Breast epithelium (tissue), 4 donors: ENCODE results near the gene DYRK1A. TPM values are rescaled to one million over a fixed set of nuclear protein-coding genes. Genes with fewer than 3 reads are reported as not detected.

Source experiments
- DNase-seq, 2 donors: peaks; one replicate each; pipeline ENCODE4 v3.0.0-alpha.2; 2019; ENCODE audit warnings: low spot score in 2 of 2
- H3K27ac ChIP-seq, 2 donors: fragments of 200-600 bp; sonication (generic) in 1 of 2; one replicate each; pipeline ENCODE4 v1.5.1; 2016 to 2019; ENCODE audit warnings: mild to moderate bottlenecking in 1 of 2
- H3K27me3 ChIP-seq, 2 donors: fragments of 200-600 bp; sonication (generic) in 1 of 2; one replicate each; pipeline versions ENCODE4 v1.5.1 to v1.6.0; 2017 to 2019; ENCODE audit warnings: control low read depth in 1 of 2, mild to moderate bottlenecking in 1 of 2
- H3K36me3 ChIP-seq: fragments of 200-600 bp; one replicate; pipeline ENCODE4 v1.5.1; 2019
- H3K4me1 ChIP-seq, 2 donors: fragments of 200-600 bp; sonication (generic); one replicate each; pipeline ENCODE4 v1.5.1; 2016 to 2019; ENCODE audit warnings: control low read depth in 1 of 2
- H3K4me3 ChIP-seq, 3 donors: fragments of 200-600 bp; sonication (generic); 1 replicate in 2 of 3; 2 replicates in 1 of 3; pipeline ENCODE4 v1.5.1; 2016 to 2019; ENCODE audit warnings: mild to moderate bottlenecking in 3 of 3, moderate library complexity in 2 of 3
- H3K9me3 ChIP-seq, 2 donors: fragments of 200-600 bp; sonication (generic) in 1 of 2; one replicate each; pipeline ENCODE4 v1.5.1; 2016 to 2019; ENCODE audit warnings: control low read depth in 1 of 2
- CTCF ChIP-seq, 3 donors: fragments of 450-650 bp; IDR thresholded peaks; one replicate each; pipeline ENCODE4 v1.5.1; 2016 to 2017; ENCODE audit warnings: antibody characterized with exemption in 3 of 3, mild to moderate bottlenecking in 3 of 3, moderate library complexity in 3 of 3
- POLR2A ChIP-seq: fragments of 450-650 bp; IDR thresholded peaks from one replicate; pipeline ENCODE4 v1.6.1; 2016; ENCODE audit warnings: antibody characterized with exemption, mild to moderate bottlenecking, moderate library complexity
- POLR2AphosphoS5 ChIP-seq, 3 donors: sonication (generic); formaldehyde crosslinking; IDR thresholded peaks; one replicate each; pipeline ENCODE4 v1.6.1; 2017; ENCODE audit warnings: antibody characterized with exemption in 3 of 3
- intact Hi-C: fragments of 100-400 bp; cut with DNase I; formaldehyde crosslinking; loops from one replicate; pipeline ENCODE4 v1.15.1; 2023; ENCODE audit warnings: low total_unique reads
- total RNA-seq, 3 donors: library from RNA; depleted of rRNA; stranded (reverse); fragments of >200 nt; gene quantifications; one replicate each; pipeline ENCODE4 v1.1.0, GENCODE V29; 2016

DYRK1A gene
- total RNA-seq, 3 donors from 2014 or later, result 71.7 to 138 (median 93.1) TPM

- TF ChIP-seq POLR2A (no peak), CTCF (IDR thresholded peaks at IDR 0.05) (no peak), POLR2AphosphoS5 (IDR thresholded peaks at IDR 0.05) (no peak)
- Histone ChIP-seq H3K4me1 (peaks cover 0 to 3% of the 10 kb centered on the region in 2 donors), H3K4me3 (no peak overlapping the region), H3K36me3 (no peaks in the 10 kb centered on the region), H3K27ac (no peak overlapping the region), H3K27me3 (no peaks in the 10 kb centered on the region), H3K9me3 (no peaks in the 10 kb centered on the region)
- intact Hi-C loops, result no loop called here
- DNase-seq, result no peak
Observed at GRCh38 chr21:37554661-37555379, 188.2 kb downstream of the DYRK1A start.

GRCh38 chr21:37555672-37556261 lies 189.2 kb downstream of the DYRK1A start:
- no peak for TF ChIP-seq CTCF (IDR thresholded peaks at IDR 0.05)
- TF ChIP-seq POLR2AphosphoS5 (IDR thresholded peaks at IDR 0.05), result no peak
- no peak for TF ChIP-seq POLR2A
- Histone ChIP-seq H3K27me3 (no peaks in the 10 kb centered on the region), H3K27ac (no peak overlapping the region), H3K36me3 (no peaks in the 10 kb centered on the region), H3K4me1 (peaks cover 0 to 3% of the 10 kb centered on the region in 2 donors), H3K4me3 (no peak overlapping the region), H3K9me3 (no peaks in the 10 kb centered on the region)
- no peak for DNase-seq
- intact Hi-C loops, result no loop called here

GRCh38 chr21:37557261-37557950 lies 190.8 kb downstream of the DYRK1A start:
- Histone ChIP-seq H3K4me3 (no peak overlapping the region), H3K36me3 (no peaks in the 10 kb centered on the region), H3K9me3 (no peaks in the 10 kb centered on the region), H3K27ac (peak overlapping the region in 1 of 2 donors; percentile 8), H3K4me1 (no peaks in the 10 kb centered on the region), H3K27me3 (no peaks in the 10 kb centered on the region)
- TF ChIP-seq CTCF (IDR thresholded peaks at IDR 0.05), result no peak
- no peak for TF ChIP-seq POLR2AphosphoS5 (IDR thresholded peaks at IDR 0.05)
- no peak for TF ChIP-seq POLR2A
- intact Hi-C loops, result no loop called here
- DNase-seq, result no peak

GRCh38 chr21:37558676-37559211 lies 192.2 kb downstream of the DYRK1A start:
- Histone ChIP-seq H3K4me1 (no peaks in the 10 kb centered on the region), H3K27me3 (no peaks in the 10 kb centered on the region), H3K27ac (no peak overlapping the region), H3K36me3 (no peaks in the 10 kb centered on the region), H3K4me3 (no peak overlapping the region), H3K9me3 (no peaks in the 10 kb centered on the region)
- DNase-seq, result no peak
- TF ChIP-seq POLR2A (no peak), POLR2AphosphoS5 (IDR thresholded peaks at IDR 0.05) (no peak), CTCF (IDR thresholded peaks at IDR 0.05) (no peak)
- intact Hi-C loops, result no loop called here

GRCh38 chr21:37560385-37560784 lies 193.8 kb downstream of the DYRK1A start:
- peaks cover 2 to 7% of the 10 kb centered on the region in 2 donors for H3K4me1 ChIP-seq
- no peak overlapping the region for H3K27ac ChIP-seq
- intact Hi-C loops, result no loop called here
- H3K4me3 ChIP-seq, result no peak overlapping the region
- H3K27me3 ChIP-seq, result no peaks in the 10 kb centered on the region
- no peaks in the 10 kb centered on the region for H3K36me3 ChIP-seq
- TF ChIP-seq POLR2A (no peak), POLR2AphosphoS5 (IDR thresholded peaks at IDR 0.05) (no peak), CTCF (IDR thresholded peaks at IDR 0.05) (no peak)
- DNase-seq, result no peak
- H3K9me3 ChIP-seq, result no peaks in the 10 kb centered on the region
